Thyroid gland (tissue), 4 donors: ENCODE measurements around the gene RIMKLB. TPM values are rescaled to one million over a fixed set of nuclear protein-coding genes. Genes with fewer than 3 reads are reported as not detected.

Experiments
- DNase-seq, 2 donors: peaks; one replicate each; pipeline ENCODE4 v3.0.0-alpha.2; 2019
- H3K27ac ChIP-seq, 3 donors: fragments of 200-600 bp; sonication (generic); 1 replicate in 2 of 3; 2 replicates in 1 of 3; pipeline ENCODE4 v1.5.1; 2016 to 2019; ENCODE audit warnings: mild to moderate bottlenecking in 1 of 3, moderate library complexity in 1 of 3
- H3K27me3 ChIP-seq: fragments of 200-600 bp; sonication (generic); one replicate; pipeline ENCODE4 v1.5.1; 2019
- H3K36me3 ChIP-seq, 2 donors: fragments of 200-600 bp; sonication (generic); one replicate each; pipeline ENCODE4 v1.5.1; 2016 to 2019
- H3K4me1 ChIP-seq, 2 donors: fragments of 200-600 bp; sonication (generic); one replicate each; pipeline ENCODE4 v1.5.1; 2017 to 2019
- H3K4me3 ChIP-seq, 3 donors: fragments of 200-600 bp; sonication (generic); replicated peaks in 1 of 3; 1 replicate in 2 of 3; 2 replicates in 1 of 3; pipeline ENCODE4 v1.5.1; 2016; ENCODE audit warnings: mild to moderate bottlenecking in 1 of 3
- H3K9me3 ChIP-seq: fragments of 200-600 bp; sonication (generic); one replicate; pipeline ENCODE4 v1.5.1; 2017
- CTCF ChIP-seq, 6 experiments: fragments of 200-600 bp in 3 of 6; fragments of 450-650 bp in 3 of 6; sonication (generic) in 3 of 6; IDR thresholded peaks; one replicate each; pipeline ENCODE4 v1.5.1; 2016 to 2019; ENCODE audit warnings: antibody characterized with exemption in 6 of 6, mild to moderate bottlenecking in 2 of 6, inconsistent platforms in 1 of 6, moderate library complexity in 1 of 6
- POLR2A ChIP-seq, 2 donors: fragments of 450-650 bp; IDR thresholded peaks; one replicate each; pipeline ENCODE4 v1.6.1; 2017; ENCODE audit warnings: antibody characterized with exemption in 2 of 2, mild to moderate bottlenecking in 2 of 2, moderate library complexity in 1 of 2
- WGBS, 2 donors: methylation state at CpG; one replicate each; pipeline ENCODE4 v1.1.5; 2017; 5-methylcytosine and 5-hydroxymethylcytosine counted together
- intact Hi-C: fragments of 100-400 bp; cut with DNase I; formaldehyde crosslinking; loops from one replicate; pipeline ENCODE4 v1.15.1; 2023
- total RNA-seq, 4 donors: library from RNA; depleted of rRNA; stranded (reverse); fragments of >200 nt; gene quantifications; one replicate each; pipeline ENCODE4 v1.2.3, GENCODE V29; 2016

The RIMKLB gene
- total RNA-seq, 4 donors from 2014 or later: 50.8 to 77.7 (median 64.1) TPM

GRCh38 chr12:8677362-8677761 is 20.4 kb upstream of the RIMKLB start:
- no peaks in the 10 kb centered on the region for H3K36me3 ChIP-seq
- DNase-seq: no peak
- 83 to 86% methylated on average over 3 of the region's 3 CpGs for WGBS, 2 donors

DNA sequence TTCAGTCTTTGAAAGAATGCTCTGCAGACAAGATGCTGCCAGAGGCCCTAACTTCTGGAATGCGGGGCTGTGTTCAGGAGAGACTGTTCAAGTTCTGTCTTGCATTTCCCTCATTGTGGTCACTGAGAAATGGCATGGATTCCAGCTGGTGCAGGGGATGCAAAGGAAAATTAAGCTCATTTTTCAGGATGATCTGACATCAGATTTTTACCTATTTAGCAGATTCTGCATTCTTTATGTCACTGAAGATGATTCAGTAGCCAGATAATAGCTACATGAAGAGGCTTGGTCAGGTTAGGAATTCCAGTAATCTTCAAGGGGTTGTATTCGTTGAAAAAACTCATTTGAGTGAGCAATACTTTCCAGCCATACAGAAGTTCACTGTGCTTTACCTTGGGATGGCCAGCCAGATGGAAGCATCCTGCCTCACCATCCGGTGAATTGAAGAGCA is 19.1 kb upstream of the RIMKLB start:
- no peaks in the 10 kb centered on the region for H3K36me3 ChIP-seq
- WGBS, 2 donors: 76 to 81% methylated on average over 3 of the region's 3 CpGs
- intact Hi-C loops: no loop called here
- H3K4me3 ChIP-seq: no peak overlapping the region
- H3K4me1 ChIP-seq: no peaks in the 10 kb centered on the region
- TF ChIP-seq POLR2A (IDR thresholded peaks at IDR 0.05) (no peak), CTCF (IDR thresholded peaks at IDR 0.05) (no peak)
- DNase-seq: no peak
- H3K27me3 ChIP-seq: no peaks in the 10 kb centered on the region
- H3K27ac ChIP-seq: no peak overlapping the region
- no peaks in the 10 kb centered on the region for H3K9me3 ChIP-seq

More at GRCh38 chr12:8677362-8677761, 20.4 kb upstream of the RIMKLB start:
- no peaks in the 10 kb centered on the region for H3K9me3 ChIP-seq
- TF ChIP-seq CTCF (IDR thresholded peaks at IDR 0.05) (no peak), POLR2A (IDR thresholded peaks at IDR 0.05) (no peak)
- H3K4me1 ChIP-seq: no peaks in the 10 kb centered on the region
- H3K27ac ChIP-seq: no peak overlapping the region
- H3K4me3 ChIP-seq: no peak overlapping the region
- intact Hi-C loops: no loop called here
- H3K27me3 ChIP-seq: no peaks in the 10 kb centered on the region

DNA sequence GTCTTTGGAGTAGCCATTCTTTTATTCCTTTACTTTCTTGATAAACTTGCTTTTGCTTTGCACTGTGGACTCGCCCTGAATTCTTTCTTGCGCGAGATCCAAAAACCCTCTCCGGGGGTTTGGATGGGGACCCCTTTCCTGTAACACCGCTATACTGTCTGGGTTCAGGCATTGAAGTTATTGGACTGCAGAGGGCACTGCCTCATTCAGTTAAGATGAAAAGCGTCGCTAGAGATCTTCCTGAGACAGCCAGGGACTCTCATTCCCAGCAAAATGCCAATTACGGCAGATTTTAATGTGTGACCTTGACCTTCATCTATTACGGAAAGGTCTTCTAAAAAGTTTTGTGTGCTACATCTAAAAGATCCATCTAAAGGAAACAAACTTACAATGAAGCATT is 17.3 kb upstream of the RIMKLB start:
- H3K4me1 ChIP-seq: no peaks in the 10 kb centered on the region
- no peaks in the 10 kb centered on the region for H3K9me3 ChIP-seq
- DNase-seq: no peak
- no peaks in the 10 kb centered on the region for H3K27me3 ChIP-seq
- intact Hi-C loops: loop anchor here (10.0 kb wide), 1 partner anchor 174 kb away; no protein-coding TSS in a partner anchor
- no peak overlapping the region for H3K27ac ChIP-seq
- TF ChIP-seq CTCF (IDR thresholded peaks at IDR 0.05) (no peak), POLR2A (IDR thresholded peaks at IDR 0.05) (no peak)
- H3K36me3 ChIP-seq: no peaks in the 10 kb centered on the region
- 82 to 90% methylated on average over 9 of the region's 9 CpGs for WGBS, 2 donors
- no peak overlapping the region for H3K4me3 ChIP-seq

- H3K4me3 ChIP-seq: no peak overlapping the region
- TF ChIP-seq POLR2A (IDR thresholded peaks at IDR 0.05) (no peak), CTCF (IDR thresholded peaks at IDR 0.05) (no peak)
- intact Hi-C loops: loop anchor here (10.0 kb wide), 1 partner anchor 173 kb away; no protein-coding TSS in a partner anchor
These were observed 16.5 kb upstream of the RIMKLB start for GRCh38 chr12:8681129-8681884.

DNA sequence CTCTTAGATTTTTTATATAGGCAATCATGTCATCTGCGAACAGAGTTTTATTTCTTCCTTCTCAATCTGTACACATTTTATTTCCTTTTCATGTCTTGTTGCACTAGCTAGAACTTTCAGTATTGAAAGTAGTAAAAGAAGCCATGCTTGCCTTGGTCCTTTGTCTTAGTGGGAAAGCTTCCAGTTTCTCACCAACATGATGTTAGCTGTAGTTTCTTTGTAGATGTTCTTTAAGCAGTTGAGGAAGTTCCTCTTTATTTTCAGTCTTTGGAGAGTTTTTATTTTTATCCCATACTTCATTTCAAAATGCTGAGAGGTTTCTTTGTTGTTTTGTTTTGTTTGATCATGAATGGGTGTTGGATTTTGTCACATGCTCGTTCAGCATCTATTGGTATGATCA is 12.7 kb upstream of the RIMKLB start:
- intact Hi-C loops: loop anchor here (10.0 kb wide), 1 partner anchor 170 kb away; no protein-coding TSS in a partner anchor
- Histone ChIP-seq H3K27ac (no peak overlapping the region), H3K9me3 (no peaks in the 10 kb centered on the region), H3K4me3 (no peak overlapping the region), H3K27me3 (no peaks in the 10 kb centered on the region), H3K4me1 (peaks cover 6 to 19% of the 10 kb centered on the region in 2 donors), H3K36me3 (no peaks in the 10 kb centered on the region)
- DNase-seq: no peak
- 86% methylated on average over 2 of the region's 2 CpGs for WGBS, 2 donors
- TF ChIP-seq POLR2A (IDR thresholded peaks at IDR 0.05): no peak
- no peak for TF ChIP-seq CTCF (IDR thresholded peaks at IDR 0.05)

More at GRCh38 chr12:8681129-8681884, 16.5 kb upstream of the RIMKLB start:
- Histone ChIP-seq H3K27me3 (no peaks in the 10 kb centered on the region), H3K4me1 (no peaks in the 10 kb centered on the region), H3K27ac (no peak overlapping the region), H3K9me3 (no peaks in the 10 kb centered on the region), H3K36me3 (no peaks in the 10 kb centered on the region)
- no peak for DNase-seq
- 38% methylated on average over 11 of the region's 11 CpGs for WGBS, 2 donors
